Mesothelial cell of epicardium (in vitro differentiated cells): ENCODE data around the gene SCD5. TPM values are rescaled to one million over a fixed set of nuclear protein-coding genes. Genes with fewer than 3 reads are reported as not detected.
"Not testable (repeated sequence)": the region's sequence is repeated elsewhere in the genome, so short reads cannot be mapped to it uniquely, and the experiment has no call there.

Source experiments
- DNase-seq, 2 experiments: peaks; one replicate each; pipeline ENCODE4 v3.0.0; 2021; ENCODE audit warnings: low spot score in 2 of 2; ENCODE audit not compliant: unreplicated experiment in 2 of 2
- H3K27ac Mint-ChIP-seq: 2 replicates; pipeline ENCODE4 v1.8.0; 2021; ENCODE audit warnings: mixed read lengths
- H3K27me3 Mint-ChIP-seq: 2 replicates; pipeline ENCODE4 v1.8.0; 2021; ENCODE audit warnings: low read depth, mixed read lengths
- H3K36me3 Mint-ChIP-seq: 2 replicates; pipeline ENCODE4 v1.8.0; 2021; ENCODE audit warnings: mixed read lengths
- H3K4me1 Mint-ChIP-seq: 2 replicates; pipeline ENCODE4 v1.8.0; 2021; ENCODE audit warnings: mixed read lengths
- H3K4me3 Mint-ChIP-seq: 2 replicates; pipeline ENCODE4 v1.8.0; 2021; ENCODE audit warnings: mild to moderate bottlenecking, moderate library complexity, mixed read lengths
- H3K9me3 Mint-ChIP-seq: 2 replicates; pipeline ENCODE4 v1.8.0; 2021; ENCODE audit warnings: mixed read lengths
- CTCF ChIP-seq: fragments of 200-600 bp; sonication (generic); IDR thresholded peaks from one replicate; pipeline ENCODE4 v1.5.0; 2021; ENCODE audit warnings: antibody characterized with exemption; ENCODE audit not compliant: unreplicated experiment
- total RNA-seq: library from RNA; stranded (reverse); gene quantifications from 3 replicates; pipeline ENCODE4 v1.2.1, GENCODE V29; 2021

Gene SCD5
- total RNA-seq, 1 donor from 2014 or later = 27.2 TPM

- Mint-ChIP-seq H3K4me1 (no peaks in the 10 kb centered on the region), H3K27me3 (no peaks in the 10 kb centered on the region), H3K36me3 (peaks cover 60% of the 10 kb centered on the region), H3K4me3 (no peak overlapping the region), H3K27ac (no peak overlapping the region), H3K9me3 (no peaks in the 10 kb centered on the region)
- DNase-seq = no peak
- no peak for TF ChIP-seq CTCF
These were observed 24.5 kb upstream of the SCD5 start for GRCh38 chr4:82823062-82823461.

- H3K36me3 Mint-ChIP-seq = peaks cover 52% of the 10 kb centered on the region
- H3K4me3 Mint-ChIP-seq = no peak overlapping the region
- H3K4me1 Mint-ChIP-seq = no peaks in the 10 kb centered on the region
- H3K9me3 Mint-ChIP-seq = no peaks in the 10 kb centered on the region
- TF ChIP-seq CTCF = no peak
- H3K27ac Mint-ChIP-seq = no peak overlapping the region
- DNase-seq = no peak
- no peaks in the 10 kb centered on the region for H3K27me3 Mint-ChIP-seq
These were observed 22.1 kb upstream of the SCD5 start for GRCh38 chr4:82820689-82821088.

GRCh38 chr4:82818664-82819662, 20.4 kb upstream of the SCD5 start:
- no peaks in the 10 kb centered on the region for H3K4me1 Mint-ChIP-seq
- TF ChIP-seq CTCF = no peak

GRCh38 chr4:82816874-82817273, 18.3 kb upstream of the SCD5 start:
- Mint-ChIP-seq H3K27ac (peak overlapping the region; percentile 9), H3K36me3 (peaks cover 27% of the 10 kb centered on the region)
- not testable (repeated sequence) for H3K4me1 Mint-ChIP-seq, H3K27me3 Mint-ChIP-seq, H3K9me3 Mint-ChIP-seq, H3K4me3 Mint-ChIP-seq, DNase-seq

More at GRCh38 chr4:82818664-82819662, 20.4 kb upstream of the SCD5 start:
- no peak for DNase-seq
- Mint-ChIP-seq H3K36me3 (peaks cover 42% of the 10 kb centered on the region), H3K27me3 (no peaks in the 10 kb centered on the region), H3K4me3 (no peak overlapping the region), H3K27ac (peak overlapping the region; percentile 50), H3K9me3 (no peaks in the 10 kb centered on the region)

GRCh38 chr4:82814034-82814433, 15.4 kb upstream of the SCD5 start:
- Mint-ChIP-seq H3K9me3 (no peaks in the 10 kb centered on the region), H3K36me3 (peaks cover 12% of the 10 kb centered on the region), H3K4me1 (peaks cover 16% of the 10 kb centered on the region), H3K27ac (no peak overlapping the region), H3K4me3 (no peak overlapping the region), H3K27me3 (no peaks in the 10 kb centered on the region)
- no peak for TF ChIP-seq CTCF
- DNase-seq = no peak

GRCh38 chr4:82811838-82812341, 13.3 kb upstream of the SCD5 start:
- no peak overlapping the region for H3K27ac Mint-ChIP-seq
- no peak for TF ChIP-seq CTCF
- peaks cover 16% of the 10 kb centered on the region for H3K4me1 Mint-ChIP-seq
- peaks cover 2% of the 10 kb centered on the region for H3K27me3 Mint-ChIP-seq
- no peaks in the 10 kb centered on the region for H3K9me3 Mint-ChIP-seq
- H3K4me3 Mint-ChIP-seq = no peak overlapping the region
- DNase-seq = no peak
- H3K36me3 Mint-ChIP-seq = no peaks in the 10 kb centered on the region
